ENCODE measurements around the gene GAB3. TPM values are rescaled to one million over a fixed set of nuclear protein-coding genes. Genes with fewer than 3 reads are reported as not detected.

The GAB3 gene
- total and polyA plus RNA-seq, 2 of the 4 experiments (the other 2 are of a cell fraction) = 2.2 to 3.7 TPM

DNA sequence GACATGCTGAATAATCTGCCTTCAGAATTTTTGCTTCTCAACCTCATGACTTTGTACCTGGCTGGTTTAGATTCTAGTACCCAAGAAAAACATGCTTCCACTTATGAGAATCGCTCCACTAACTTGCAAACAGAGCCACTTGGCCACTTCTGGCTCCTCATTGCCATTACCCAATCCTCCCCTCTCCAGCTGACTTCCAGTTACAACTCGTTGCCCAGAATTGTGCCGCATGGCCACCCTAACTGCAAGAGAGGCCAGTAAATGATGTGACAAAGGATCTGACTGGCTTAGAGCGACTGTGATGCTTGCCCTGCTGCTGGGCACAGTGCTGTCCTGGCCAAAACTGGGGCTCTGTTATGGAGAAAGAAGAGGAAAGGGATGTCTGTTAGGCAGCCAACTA lies 7.8 kb upstream of the GAB3 start:
- H3K18ac ChIP-seq (ENCODE audit: low read depth, low read length) = no peak overlapping the region
- H2BK20ac ChIP-seq (ENCODE audit: low read depth, low read length) = no peak overlapping the region
- CTCF ChIA-PET = no interaction called here
- H3K23ac ChIP-seq (ENCODE audit: low read depth, low read length) = no peak overlapping the region
- ATAC-seq (ENCODE audit: low read depth) = no peak
- in situ Hi-C loops (cut with MboI; ENCODE audit: low sequenced_read_pairs) = no loop called here
- no peaks in the 10 kb centered on the region; the same call in 1 of the 2 replicates for H4K20me1 ChIP-seq (ENCODE audit: insufficient read depth, low read length)
- H2BK120ac ChIP-seq (ENCODE audit: low read depth, low read length) = no peak overlapping the region
- no peak overlapping the region for H3K4ac ChIP-seq (ENCODE audit: low read depth, low read length)
- no peak overlapping the region for H2AFZ ChIP-seq (replicated peaks; ENCODE audit: low read length, poor library complexity)
- H4K5ac ChIP-seq (ENCODE audit: low read depth, low read length) = no peak overlapping the region
- H3K9me3 ChIP-seq (ENCODE audit: control insufficient read depth, insufficient read depth, low read length) = no peaks in the 10 kb centered on the region
- H2AK5ac ChIP-seq (ENCODE audit: low read depth, low read length) = no peak overlapping the region
- H3K36me3 ChIP-seq (ENCODE audit: control insufficient read depth, insufficient read depth, low read length) = no peaks in the 10 kb centered on the region
- no peak overlapping the region for H2AK9ac ChIP-seq (replicated peaks; ENCODE audit: low read depth, low read length, poor library complexity)
- no peak overlapping the region for H3K27ac ChIP-seq (ENCODE audit: insufficient read depth, low read length)
- DNase-seq = no peak
- H4K8ac ChIP-seq (ENCODE audit: low read depth in 2 of 2, low read length in 2 of 2) = no peak overlapping the region
- no peak overlapping the region for H2BK5ac ChIP-seq (ENCODE audit: low read depth, low read length, poor library complexity, severe bottlenecking)
- no TSS peak for BruUV-seq (replicated peaks)
- intact Hi-C loops (cut with micrococcal nuclease) = no loop called here
- peaks cover 0 to 3% of the 10 kb centered on the region in 2 experiments; a peak in 1 of 4 replicates for H3K79me1 ChIP-seq (ENCODE audit: low read depth in 1 of 2, low read length in 2 of 2)
- no peak overlapping the region for H3K56ac ChIP-seq (ENCODE audit: extremely low read depth, insufficient read depth, low read length)
- H3K9ac ChIP-seq (ENCODE audit: low read depth, low read length) = no peak overlapping the region
- no peaks in the 10 kb centered on the region for H3K9me1 ChIP-seq (ENCODE audit: insufficient read depth, low read length)
- no peak for TF ChIP-seq RCOR1 (IDR thresholded peaks at IDR 0.05; ENCODE audit: insufficient replicate concordance, low read length)
- dilution Hi-C loops (cut with HindIII; ENCODE audit: low sequenced_read_pairs, unreplicated experiment) = no loop called here
- no peaks in the 10 kb centered on the region for H3K4me1 ChIP-seq (ENCODE audit: control insufficient read depth, insufficient read depth, low read length)
- POLR2A ChIA-PET (ENCODE audit: unreplicated experiment) = no interaction called here
- H4K91ac ChIP-seq (ENCODE audit: insufficient read depth, low read depth, low read length) = no peak overlapping the region
- WGBS, 2 experiments (ENCODE audit: extremely low coverage in 2 of 2, insufficient read length in 1 of 2) = 40% methylated on average over 1 of the region's 4 CpGs; no CpG with 5 or more reads in 1 of the 2 experiments
- H3K27me3 ChIP-seq (ENCODE audit: control insufficient read depth, insufficient read depth, low read length) = no peaks in the 10 kb centered on the region
- no peak overlapping the region for H2BK15ac ChIP-seq (ENCODE audit: low read depth, low read length)
- no peak overlapping the region for H3K4me3 ChIP-seq (ENCODE audit: insufficient read depth, low read depth, low read length)
- no peak overlapping the region for H3K4me2 ChIP-seq (ENCODE audit: low read depth, low read length)
- H3K14ac ChIP-seq (replicated peaks; ENCODE audit: low read depth, low read length) = no peak overlapping the region
